ENCODE results near the gene DCLK3.

DCLK3 gene

GRCh38 chr3:36714343-36715086 is 49.8 kb downstream of the DCLK3 start:
- TF ChIP-seq, protein P1, sequence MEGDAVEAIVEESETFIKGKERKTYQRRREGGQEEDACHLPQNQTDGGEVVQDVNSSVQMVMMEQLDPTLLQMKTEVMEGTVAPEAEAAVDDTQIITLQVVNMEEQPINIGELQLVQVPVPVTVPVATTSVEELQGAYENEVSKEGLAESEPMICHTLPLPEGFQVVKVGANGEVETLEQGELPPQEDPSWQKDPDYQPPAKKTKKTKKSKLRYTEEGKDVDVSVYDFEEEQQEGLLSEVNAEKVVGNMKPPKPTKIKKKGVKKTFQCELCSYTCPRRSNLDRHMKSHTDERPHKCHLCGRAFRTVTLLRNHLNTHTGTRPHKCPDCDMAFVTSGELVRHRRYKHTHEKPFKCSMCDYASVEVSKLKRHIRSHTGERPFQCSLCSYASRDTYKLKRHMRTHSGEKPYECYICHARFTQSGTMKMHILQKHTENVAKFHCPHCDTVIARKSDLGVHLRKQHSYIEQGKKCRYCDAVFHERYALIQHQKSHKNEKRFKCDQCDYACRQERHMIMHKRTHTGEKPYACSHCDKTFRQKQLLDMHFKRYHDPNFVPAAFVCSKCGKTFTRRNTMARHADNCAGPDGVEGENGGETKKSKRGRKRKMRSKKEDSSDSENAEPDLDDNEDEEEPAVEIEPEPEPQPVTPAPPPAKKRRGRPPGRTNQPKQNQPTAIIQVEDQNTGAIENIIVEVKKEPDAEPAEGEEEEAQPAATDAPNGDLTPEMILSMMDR (IDR thresholded peaks at IDR 0.05; ENCODE audit: low read depth, low read length) = no peak
- no peak for DNase-seq
- Histone ChIP-seq H3K27ac (no peak overlapping the region), H3K4me3 (ENCODE audit: low read depth, low read length) (no peak overlapping the region), H3K36me3 (no peaks in the 10 kb centered on the region), H3K27me3 (ENCODE audit: insufficient read depth, low read depth, severe bottlenecking) (no peaks in the 10 kb centered on the region), H3K9me3 (ENCODE audit: severe bottlenecking) (no peaks in the 10 kb centered on the region)

DNA sequence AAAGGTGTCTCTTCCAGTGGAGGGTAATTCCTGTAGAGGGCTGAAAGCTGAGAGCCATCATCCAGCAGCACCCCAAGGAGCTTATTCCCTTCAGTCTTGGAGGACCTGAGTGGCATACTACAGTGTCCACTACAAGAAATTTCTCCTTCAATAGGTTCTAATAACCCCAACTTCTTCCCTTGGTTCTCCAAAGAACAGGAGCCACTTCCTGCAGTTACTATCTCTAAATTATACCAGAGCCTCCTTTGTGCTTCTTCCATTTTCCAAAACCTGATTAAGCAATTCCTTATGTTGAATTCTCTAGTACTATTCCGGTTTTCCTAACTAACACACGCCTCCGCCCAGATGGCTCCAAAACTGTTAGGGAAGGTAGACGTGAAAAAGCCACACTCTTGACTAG is 50.4 kb downstream of the DCLK3 start:
- H3K27ac ChIP-seq = no peak overlapping the region
- no peak overlapping the region for H3K4me3 ChIP-seq (ENCODE audit: low read depth, low read length)
- no peaks in the 10 kb centered on the region for H3K27me3 ChIP-seq (ENCODE audit: insufficient read depth, low read depth, severe bottlenecking)
- no peaks in the 10 kb centered on the region for H3K9me3 ChIP-seq (ENCODE audit: severe bottlenecking)
- H3K36me3 ChIP-seq = no peaks in the 10 kb centered on the region
- TF ChIP-seq, protein P1 (IDR thresholded peaks at IDR 0.05; ENCODE audit: low read depth, low read length) = no peak
- no peak for DNase-seq

DNA sequence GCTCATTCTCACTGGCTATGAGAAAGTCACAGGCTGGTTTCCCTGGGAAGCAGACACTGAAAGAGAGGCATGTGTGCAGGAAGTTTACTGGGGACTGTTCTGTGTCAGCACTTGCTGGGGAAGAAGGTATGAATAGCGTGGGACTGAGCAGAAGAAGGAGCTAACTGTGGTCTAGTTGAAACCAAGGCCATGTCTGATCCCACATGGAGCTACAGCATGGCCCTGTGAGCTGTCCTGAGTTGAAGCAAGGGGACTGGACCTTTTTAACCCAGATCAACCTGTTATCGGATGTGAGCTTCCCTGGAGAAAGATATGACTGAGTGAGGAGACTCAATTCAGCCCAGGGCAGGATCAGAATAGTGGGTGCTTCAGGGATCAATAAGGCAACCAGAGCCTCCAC is 53.7 kb downstream of the DCLK3 start:
- TF ChIP-seq, protein P1 (IDR thresholded peaks at IDR 0.05; ENCODE audit: low read depth, low read length) = no peak
- H3K9me3 ChIP-seq (ENCODE audit: severe bottlenecking) = no peaks in the 10 kb centered on the region

DNA sequence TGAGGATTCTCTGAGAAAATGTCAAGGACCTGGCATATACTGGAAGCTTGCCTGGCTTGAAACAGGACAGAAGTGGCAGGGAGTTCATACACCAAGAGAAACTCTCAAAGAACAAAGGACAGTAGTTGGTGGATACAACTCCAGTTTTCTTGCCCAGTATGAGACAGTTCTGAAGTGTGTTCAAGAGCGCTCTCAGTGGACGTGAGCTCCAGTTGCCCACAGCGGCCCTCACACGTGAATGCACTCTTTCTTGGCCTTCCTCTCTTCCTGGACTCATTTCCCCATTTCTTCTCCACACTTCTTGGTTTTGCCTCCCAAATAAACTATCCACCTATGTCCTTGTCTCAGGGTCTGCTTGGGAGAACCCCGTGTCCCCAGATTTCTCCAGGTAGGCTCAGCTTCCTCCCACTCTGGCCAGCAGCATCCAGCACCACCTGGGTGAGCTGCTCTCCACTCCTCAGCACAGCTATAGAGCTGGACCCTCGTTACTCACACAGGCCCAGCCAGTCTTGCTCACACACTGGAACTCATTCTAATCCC is 54.5 kb downstream of the DCLK3 start:
- Histone ChIP-seq H3K9me3 (ENCODE audit: severe bottlenecking) (no peaks in the 10 kb centered on the region), H3K27ac (no peak overlapping the region), H3K36me3 (no peaks in the 10 kb centered on the region), H3K4me3 (ENCODE audit: low read depth, low read length) (no peak overlapping the region), H3K27me3 (ENCODE audit: insufficient read depth, low read depth, severe bottlenecking) (no peaks in the 10 kb centered on the region)
- no peak for DNase-seq
- TF ChIP-seq, protein P1 (IDR thresholded peaks at IDR 0.05; ENCODE audit: low read depth, low read length) = no peak

More for the DNA sequence above, 53.7 kb downstream of the DCLK3 start:
- DNase-seq = no peak
- Histone ChIP-seq H3K36me3 (no peaks in the 10 kb centered on the region), H3K4me3 (ENCODE audit: low read depth, low read length) (no peak overlapping the region), H3K27me3 (ENCODE audit: insufficient read depth, low read depth, severe bottlenecking) (no peaks in the 10 kb centered on the region), H3K27ac (no peak overlapping the region)

DNA sequence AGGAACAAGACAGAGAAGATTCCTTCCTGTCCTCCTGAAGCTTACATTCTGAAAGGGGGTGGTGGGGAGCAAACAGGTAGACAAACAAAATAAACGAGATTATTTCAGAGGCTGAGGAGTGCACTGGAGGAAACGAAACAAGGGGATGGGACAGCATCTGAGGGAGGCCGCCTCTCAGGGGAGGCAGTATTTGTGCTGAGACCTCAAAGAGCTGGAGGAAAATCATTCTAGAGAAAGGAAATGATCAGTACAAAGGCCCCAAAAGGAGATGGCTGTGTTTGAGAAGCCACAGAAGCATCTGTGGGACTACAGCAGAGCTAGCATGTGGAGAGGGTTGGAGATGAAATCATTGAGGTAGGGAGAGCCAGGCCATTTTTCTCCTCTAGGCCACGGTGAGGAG is 55.1 kb downstream of the DCLK3 start:
- TF ChIP-seq, protein P1 (IDR thresholded peaks at IDR 0.05; ENCODE audit: low read depth, low read length) = no peak
- Histone ChIP-seq H3K4me3 (ENCODE audit: low read depth, low read length) (no peak overlapping the region), H3K27me3 (ENCODE audit: insufficient read depth, low read depth, severe bottlenecking) (no peaks in the 10 kb centered on the region), H3K36me3 (no peaks in the 10 kb centered on the region), H3K27ac (no peak overlapping the region), H3K9me3 (ENCODE audit: severe bottlenecking) (no peaks in the 10 kb centered on the region)
- DNase-seq = no peak
